Lower leg skin (tissue), 3 donors: ENCODE measurements around the gene MT1M.

Source experiments
- CTCF ChIP-seq, 3 donors: fragments of 450-650 bp; IDR thresholded peaks; one replicate each; pipeline ENCODE4 v1.5.1; 2016; ENCODE audit warnings: antibody characterized with exemption in 3 of 3, mild to moderate bottlenecking in 3 of 3, moderate library complexity in 2 of 3
- POLR2A ChIP-seq, 2 donors: fragments of 450-650 bp; IDR thresholded peaks; one replicate each; pipeline ENCODE4 v1.6.1; 2016 to 2017; ENCODE audit warnings: antibody characterized with exemption in 2 of 2, mild to moderate bottlenecking in 1 of 2, moderate library complexity in 1 of 2

GRCh38 chr16:56588781-56589140, 43.7 kb upstream of the MT1M start:
- TF ChIP-seq CTCF (IDR thresholded peaks at IDR 0.05) (no peak), POLR2A (IDR thresholded peaks at IDR 0.05) (no peak)
